ENCODE results near the gene PLCB4.

DNA sequence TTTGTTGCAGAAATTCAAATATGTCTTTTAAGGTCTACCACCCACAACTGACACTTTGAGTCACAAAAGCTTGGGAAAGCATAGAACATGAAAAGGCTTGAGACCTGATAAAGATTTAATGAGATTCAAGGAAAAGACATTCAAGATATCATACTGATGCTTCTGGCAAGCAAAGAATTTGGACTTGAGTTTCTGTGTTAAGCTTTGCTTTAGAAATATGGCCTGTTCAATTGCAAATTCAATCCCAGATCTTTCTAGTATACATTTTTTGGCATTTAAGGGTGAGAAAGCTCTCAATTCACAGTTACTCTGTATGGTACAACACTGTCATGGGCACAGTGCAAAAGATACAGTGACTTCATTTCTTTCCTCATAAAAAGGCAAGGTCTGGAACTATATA is 406.6 kb downstream of the PLCB4 start:
- TF ChIP-seq, protein P1, sequence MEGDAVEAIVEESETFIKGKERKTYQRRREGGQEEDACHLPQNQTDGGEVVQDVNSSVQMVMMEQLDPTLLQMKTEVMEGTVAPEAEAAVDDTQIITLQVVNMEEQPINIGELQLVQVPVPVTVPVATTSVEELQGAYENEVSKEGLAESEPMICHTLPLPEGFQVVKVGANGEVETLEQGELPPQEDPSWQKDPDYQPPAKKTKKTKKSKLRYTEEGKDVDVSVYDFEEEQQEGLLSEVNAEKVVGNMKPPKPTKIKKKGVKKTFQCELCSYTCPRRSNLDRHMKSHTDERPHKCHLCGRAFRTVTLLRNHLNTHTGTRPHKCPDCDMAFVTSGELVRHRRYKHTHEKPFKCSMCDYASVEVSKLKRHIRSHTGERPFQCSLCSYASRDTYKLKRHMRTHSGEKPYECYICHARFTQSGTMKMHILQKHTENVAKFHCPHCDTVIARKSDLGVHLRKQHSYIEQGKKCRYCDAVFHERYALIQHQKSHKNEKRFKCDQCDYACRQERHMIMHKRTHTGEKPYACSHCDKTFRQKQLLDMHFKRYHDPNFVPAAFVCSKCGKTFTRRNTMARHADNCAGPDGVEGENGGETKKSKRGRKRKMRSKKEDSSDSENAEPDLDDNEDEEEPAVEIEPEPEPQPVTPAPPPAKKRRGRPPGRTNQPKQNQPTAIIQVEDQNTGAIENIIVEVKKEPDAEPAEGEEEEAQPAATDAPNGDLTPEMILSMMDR (IDR thresholded peaks at IDR 0.05), result no peak
- TF ChIP-seq POLR2A (IDR thresholded peaks at IDR 0.05), result no peak
